Gastroesophageal sphincter (tissue), 3 donors: Measurements from ENCODE around the gene PLA2G4B.

Experiments
- EP300 ChIP-seq: sonication (generic); formaldehyde crosslinking; IDR thresholded peaks from one replicate; pipeline ENCODE4 v1.6.1; 2017; ENCODE audit warnings: antibody characterized with exemption, mild to moderate bottlenecking
- POLR2A ChIP-seq, 2 donors: fragments of 450-650 bp; IDR thresholded peaks; one replicate each; pipeline ENCODE4 v1.6.1; 2017; ENCODE audit warnings: antibody characterized with exemption in 2 of 2, mild to moderate bottlenecking in 2 of 2, moderate library complexity in 1 of 2
- POLR2AphosphoS5 ChIP-seq: sonication (generic); formaldehyde crosslinking; IDR thresholded peaks from one replicate; pipeline ENCODE4 v1.6.1; 2017; ENCODE audit warnings: antibody characterized with exemption
- TF ChIP-seq, protein P1 (sequence below), 4 experiments: fragments of 200-600 bp in 2 of 4; fragments of 450-650 bp in 2 of 4; sonication (generic) in 1 of 4; IDR thresholded peaks; one replicate each; pipeline ENCODE4 v1.5.1; 2017 to 2019; ENCODE audit warnings: antibody characterized with exemption in 4 of 4, mild to moderate bottlenecking in 2 of 4, moderate library complexity in 2 of 4

DNA sequence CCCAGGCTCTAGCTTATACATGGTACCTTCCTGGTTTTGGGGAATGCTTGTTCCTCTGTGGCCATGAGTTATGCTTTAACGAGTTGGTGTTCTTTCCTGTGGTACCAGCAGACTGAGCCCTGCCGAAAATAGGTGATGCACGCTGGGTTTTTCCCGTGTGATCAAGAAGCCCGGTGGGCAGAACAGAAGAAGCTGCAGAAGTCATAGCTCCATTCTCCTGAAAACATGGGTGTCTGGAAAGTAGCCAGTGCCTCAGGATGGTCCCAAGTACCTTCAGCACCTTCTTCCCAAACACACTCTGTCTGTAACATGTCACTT is 39.2 kb upstream of the PLA2G4B start:
- no peak for TF ChIP-seq EP300
- TF ChIP-seq, protein P1, sequence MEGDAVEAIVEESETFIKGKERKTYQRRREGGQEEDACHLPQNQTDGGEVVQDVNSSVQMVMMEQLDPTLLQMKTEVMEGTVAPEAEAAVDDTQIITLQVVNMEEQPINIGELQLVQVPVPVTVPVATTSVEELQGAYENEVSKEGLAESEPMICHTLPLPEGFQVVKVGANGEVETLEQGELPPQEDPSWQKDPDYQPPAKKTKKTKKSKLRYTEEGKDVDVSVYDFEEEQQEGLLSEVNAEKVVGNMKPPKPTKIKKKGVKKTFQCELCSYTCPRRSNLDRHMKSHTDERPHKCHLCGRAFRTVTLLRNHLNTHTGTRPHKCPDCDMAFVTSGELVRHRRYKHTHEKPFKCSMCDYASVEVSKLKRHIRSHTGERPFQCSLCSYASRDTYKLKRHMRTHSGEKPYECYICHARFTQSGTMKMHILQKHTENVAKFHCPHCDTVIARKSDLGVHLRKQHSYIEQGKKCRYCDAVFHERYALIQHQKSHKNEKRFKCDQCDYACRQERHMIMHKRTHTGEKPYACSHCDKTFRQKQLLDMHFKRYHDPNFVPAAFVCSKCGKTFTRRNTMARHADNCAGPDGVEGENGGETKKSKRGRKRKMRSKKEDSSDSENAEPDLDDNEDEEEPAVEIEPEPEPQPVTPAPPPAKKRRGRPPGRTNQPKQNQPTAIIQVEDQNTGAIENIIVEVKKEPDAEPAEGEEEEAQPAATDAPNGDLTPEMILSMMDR (IDR thresholded peaks at IDR 0.05), result no peak
- no peak for TF ChIP-seq POLR2A (IDR thresholded peaks at IDR 0.05)
- TF ChIP-seq POLR2AphosphoS5, result no peak
